GM13976 (cell line): ENCODE data around the gene ZNF367.

ENCODE experiments used
- DNase-seq: peaks from one replicate; pipeline ENCODE4 v3.0.0; 2012; ENCODE audit warnings: low spot score
- in situ Hi-C: fragments of 300-500 bp; cut with MboI; formaldehyde crosslinking; loops from one replicate; pipeline ENCODE4 v1.12.0; 2022; ENCODE audit warnings: low sequenced_read_pairs, mixed read lengths, inconsistent platforms; ENCODE audit not compliant: unreplicated experiment
- TF ChIP-seq, protein P1 (sequence below): IDR thresholded peaks from 2 replicates; pipeline ENCODE4 v1.5.1; 2012; ENCODE audit warnings: borderline replicate concordance, mild to moderate bottlenecking; ENCODE audit not compliant: insufficient read depth; ENCODE audit errors: extremely low read depth, missing control alignments, control extremely low read depth

Gene ZNF367

DNA sequence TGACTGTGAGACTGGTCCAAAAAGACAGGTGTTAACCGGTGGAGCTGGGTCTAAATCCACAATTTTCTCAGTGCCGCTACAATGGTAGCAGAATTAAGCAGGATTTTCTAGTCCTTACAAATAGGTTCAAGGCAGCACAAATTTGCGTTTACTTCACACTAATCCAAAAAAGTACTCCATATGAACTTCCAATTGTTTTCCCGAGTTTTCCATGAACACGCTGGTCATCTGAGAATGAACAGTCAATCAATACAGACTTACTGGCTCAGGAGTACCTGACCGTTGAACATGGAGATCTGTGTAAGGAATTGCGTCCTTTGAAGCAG lies 35.4 kb downstream of the ZNF367 start:
- in situ Hi-C loops: no loop called here
- TF ChIP-seq, protein P1, sequence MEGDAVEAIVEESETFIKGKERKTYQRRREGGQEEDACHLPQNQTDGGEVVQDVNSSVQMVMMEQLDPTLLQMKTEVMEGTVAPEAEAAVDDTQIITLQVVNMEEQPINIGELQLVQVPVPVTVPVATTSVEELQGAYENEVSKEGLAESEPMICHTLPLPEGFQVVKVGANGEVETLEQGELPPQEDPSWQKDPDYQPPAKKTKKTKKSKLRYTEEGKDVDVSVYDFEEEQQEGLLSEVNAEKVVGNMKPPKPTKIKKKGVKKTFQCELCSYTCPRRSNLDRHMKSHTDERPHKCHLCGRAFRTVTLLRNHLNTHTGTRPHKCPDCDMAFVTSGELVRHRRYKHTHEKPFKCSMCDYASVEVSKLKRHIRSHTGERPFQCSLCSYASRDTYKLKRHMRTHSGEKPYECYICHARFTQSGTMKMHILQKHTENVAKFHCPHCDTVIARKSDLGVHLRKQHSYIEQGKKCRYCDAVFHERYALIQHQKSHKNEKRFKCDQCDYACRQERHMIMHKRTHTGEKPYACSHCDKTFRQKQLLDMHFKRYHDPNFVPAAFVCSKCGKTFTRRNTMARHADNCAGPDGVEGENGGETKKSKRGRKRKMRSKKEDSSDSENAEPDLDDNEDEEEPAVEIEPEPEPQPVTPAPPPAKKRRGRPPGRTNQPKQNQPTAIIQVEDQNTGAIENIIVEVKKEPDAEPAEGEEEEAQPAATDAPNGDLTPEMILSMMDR: no peak
- no peak for DNase-seq

GRCh38 chr9:96382175-96382574 lies 36.0 kb downstream of the ZNF367 start:
- TF ChIP-seq, protein P1: no peak
- in situ Hi-C loops: no loop called here

DNA sequence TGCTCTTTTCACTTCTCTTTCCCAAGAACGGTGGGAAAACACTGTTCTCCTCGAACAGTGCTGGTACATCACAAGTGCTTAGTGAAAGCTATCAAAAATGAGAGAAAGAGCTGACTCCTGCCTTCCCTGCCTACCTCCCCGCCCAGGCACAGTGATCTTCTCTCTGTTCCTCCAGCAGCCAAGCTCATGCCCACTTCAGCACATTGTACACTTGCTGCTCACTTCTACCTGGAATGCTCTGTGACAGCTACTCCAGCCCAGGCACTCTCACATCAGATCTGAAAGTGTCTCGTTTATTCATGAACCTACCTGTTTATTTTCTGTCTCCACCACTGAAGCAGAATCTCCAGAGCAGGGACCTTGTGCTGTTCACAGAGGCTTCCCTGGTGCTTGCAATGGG lies 36.5 kb downstream of the ZNF367 start:
- TF ChIP-seq, protein P1: no peak
- DNase-seq: no peak
- in situ Hi-C loops: no loop called here

More at GRCh38 chr9:96382175-96382574, 36.0 kb downstream of the ZNF367 start:
- no peak for DNase-seq

- TF ChIP-seq, protein P1: no peak
- in situ Hi-C loops: no loop called here
- DNase-seq: no peak
Observed at GRCh38 chr9:96381125-96381524, 37.0 kb downstream of the ZNF367 start.

- no peak for DNase-seq
- in situ Hi-C loops: no loop called here
- TF ChIP-seq, protein P1: no peak
Observed at GRCh38 chr9:96379461-96379860, 38.7 kb downstream of the ZNF367 start.

- TF ChIP-seq, protein P1: no peak
- in situ Hi-C loops: no loop called here
- DNase-seq: no peak
Observed at GRCh38 chr9:96378187-96378586, 40.0 kb downstream of the ZNF367 start.
